SK-N-SH (cell line): ENCODE results near the gene PTPRS. TPM values are rescaled to one million over a fixed set of nuclear protein-coding genes. Genes with fewer than 3 reads are reported as not detected.

Experiments
- CTCF ChIA-PET: fragments of 300-600, 350-600 bp; formaldehyde crosslinking; extraction: SDS; loops from one replicate; lab custom pipeline; 2021; lab: Yijun Ruan, JAX
- POLR2A ChIA-PET: fragments of 350-600 bp; sonication (Branson Sonifier 250); formaldehyde crosslinking; extraction: SDS; loops from one replicate; lab custom pipeline; 2020; ENCODE audit warnings: antibody characterized with exemption, inconsistent platforms; lab: Yijun Ruan, JAX
- DNase-seq: peaks from one replicate; pipeline ENCODE4 v3.0.0; 2012
- H2AFZ ChIP-seq: fragments of 200-600 bp; sonication (generic); 2 replicates; pipeline ENCODE4 v1.8.1; 2016; ENCODE audit warnings: antibody characterized with exemption, mild to moderate bottlenecking, low read depth
- H3F3A ChIP-seq: fragments of 200-600 bp; sonication (generic); replicated peaks from 2 replicates; pipeline ENCODE3; 2016; ENCODE audit warnings: antibody characterized with exemption, mild to moderate bottlenecking; ENCODE audit not compliant: insufficient read depth
- H3K27ac ChIP-seq, 2 experiments: fragments of 200-500 bp in 1 of 2; fragments of 200-600 bp in 1 of 2; sonication (Bioruptor generic) in 1 of 2; sonication (generic), shearing (Covaris generic) in 1 of 2; 2 replicates each; pipeline versions ENCODE4 v1.5.1 to v1.6.1; 2014 to 2016; ENCODE audit warnings: low read depth in 2 of 2, inconsistent platforms in 1 of 2, low read length in 1 of 2, mild to moderate bottlenecking in 1 of 2, mixed read lengths in 1 of 2
- H3K27me3 ChIP-seq: fragments of 200-600 bp; sonication (generic), shearing (Covaris generic); 2 replicates; pipeline ENCODE4 v1.6.1; 2016; ENCODE audit warnings: mixed run types; ENCODE audit not compliant: insufficient read depth
- H3K36me3 ChIP-seq, 2 experiments: fragments of 200-500 bp in 1 of 2; fragments of 200-600 bp in 1 of 2; sonication (Bioruptor generic) in 1 of 2; sonication (generic) in 1 of 2; replicated peaks in 1 of 2; 2 replicates each; pipeline versions ENCODE3 to v1.5.1; 2014 to 2016; ENCODE audit warnings: low read length in 1 of 2, mild to moderate bottlenecking in 1 of 2; ENCODE audit not compliant: insufficient read depth in 2 of 2, control insufficient read depth in 1 of 2
- H3K4me1 ChIP-seq, 2 experiments: fragments of 200-500 bp in 1 of 2; fragments of 200-600 bp in 1 of 2; sonication (Bioruptor generic) in 1 of 2; sonication (generic), shearing (Covaris generic) in 1 of 2; 2 replicates each; pipeline versions ENCODE4 v1.5.1 to v1.6.1; 2014 to 2016; ENCODE audit warnings: low read depth in 1 of 2, low read length in 1 of 2, mixed run types in 1 of 2; ENCODE audit not compliant: insufficient read depth in 2 of 2, control insufficient read depth in 1 of 2
- H3K4me2 ChIP-seq: fragments of 200-600 bp; sonication (generic), shearing (Covaris generic); 2 replicates; pipeline ENCODE4 v1.6.1; 2017; ENCODE audit warnings: mixed run types
- H3K4me3 ChIP-seq, 2 experiments: fragments of 200-500 bp in 1 of 2; fragments of 200-600 bp in 1 of 2; sonication (Bioruptor generic) in 1 of 2; sonication (generic), shearing (Covaris generic) in 1 of 2; 2 replicates each; pipeline versions ENCODE4 v1.5.1 to v1.8.1; 2014 to 2016; ENCODE audit warnings: low read depth in 2 of 2, inconsistent platforms in 1 of 2, low read length in 1 of 2, mild to moderate bottlenecking in 1 of 2, mixed read lengths in 1 of 2, moderate library complexity in 1 of 2
- H3K79me2 ChIP-seq: fragments of 200-600 bp; sonication (generic); 2 replicates; pipeline ENCODE4 v1.8.1; 2017; ENCODE audit warnings: mild to moderate bottlenecking; ENCODE audit not compliant: insufficient read depth
- H3K9ac ChIP-seq: fragments of 200-600 bp; sonication (generic); 2 replicates; pipeline ENCODE4 v1.6.1; 2017; ENCODE audit warnings: mixed run types
- H3K9me2 ChIP-seq: fragments of 200-600 bp; sonication (generic); 2 replicates; pipeline ENCODE4 v1.6.1; 2017; ENCODE audit warnings: mixed run types
- H3K9me3 ChIP-seq: fragments of 200-600 bp; sonication (generic); 2 replicates; pipeline ENCODE4 v1.6.1; 2017; ENCODE audit warnings: mixed run types, mild to moderate bottlenecking, moderate library complexity
- H4K20me1 ChIP-seq: fragments of 200-600 bp; sonication (generic); 2 replicates; pipeline ENCODE4 v1.6.1; 2017; ENCODE audit warnings: mild to moderate bottlenecking, mixed run types; ENCODE audit not compliant: insufficient read depth
- ELF1 ChIP-seq: IDR thresholded peaks from 2 replicates; pipeline ENCODE4 v1.4.0; 2012
- EZH2phosphoT487 ChIP-seq: fragments of 200-600 bp; sonication (generic); IDR thresholded peaks from 2 replicates; pipeline ENCODE4 v1.6.1; 2017; ENCODE audit warnings: low read depth, mixed run types, mild to moderate bottlenecking, antibody characterized with exemption, moderate library complexity, borderline replicate concordance
- FOXJ3 ChIP-seq: sonication (generic); formaldehyde crosslinking; IDR thresholded peaks from 2 replicates; pipeline ENCODE4 v1.5.1; 2020; ENCODE audit warnings: mild to moderate bottlenecking, missing genetic modification reagents
- FOXM1 ChIP-seq: IDR thresholded peaks from 2 replicates; pipeline ENCODE4 v1.4.0; 2012; ENCODE audit warnings: low read depth, mild to moderate bottlenecking
- GABPA ChIP-seq: IDR thresholded peaks from 2 replicates; pipeline ENCODE4 v1.4.0; 2012; ENCODE audit warnings: low read depth, mild to moderate bottlenecking
- GATA2 ChIP-seq: sonication (generic); formaldehyde crosslinking; IDR thresholded peaks from 2 replicates; pipeline ENCODE4 v1.5.0; 2020; ENCODE audit warnings: mild to moderate bottlenecking, missing genetic modification reagents
- NFIC ChIP-seq: IDR thresholded peaks from 2 replicates; pipeline ENCODE4 v1.4.0; 2012; ENCODE audit warnings: borderline replicate concordance
- PBX3 ChIP-seq: IDR thresholded peaks from 2 replicates; pipeline ENCODE4; 2012
- RAD21 ChIP-seq: IDR thresholded peaks from 2 replicates; pipeline ENCODE4 v1.6.1; 2012; ENCODE audit warnings: mild to moderate bottlenecking, low read length
- RCOR1 ChIP-seq: fragments of 150-350 bp; IDR thresholded peaks from 2 replicates; pipeline ENCODE4 v1.6.1; 2017; ENCODE audit warnings: antibody characterized with exemption, low read length
- RFX5 ChIP-seq: IDR thresholded peaks from 2 replicates; pipeline ENCODE4 v1.6.1; 2012; ENCODE audit warnings: mild to moderate bottlenecking, improper control_type of control experiment, low read length
- SMC3 ChIP-seq: IDR thresholded peaks from 2 replicates; pipeline ENCODE4 v1.6.1; 2012; ENCODE audit warnings: low read depth, low read length, improper control_type of control experiment
- TCF12 ChIP-seq: IDR thresholded peaks from 2 replicates; pipeline ENCODE4 v1.4.0; 2012
- YY1 ChIP-seq: IDR thresholded peaks from 2 replicates; pipeline ENCODE4 v1.4.0; 2012; ENCODE audit warnings: low read depth, mild to moderate bottlenecking
- WGBS: methylation state at CpG from one replicate; pipeline ENCODE4 v1.1.6; 2017; ENCODE audit warnings: low lambda C conversion rate; 5-methylcytosine and 5-hydroxymethylcytosine counted together
- polyA plus RNA-seq, 3 experiments: library from polyadenylated mRNA; depleted of rRNA; stranded (reverse); fragments of >200 nt; gene quantifications; 2 replicates each; pipeline ENCODE4 v1.2.3, GENCODE V29; 2012
- TF ChIP-seq, protein P1 (sequence below): fragments of 200-600 bp; sonication (generic); IDR thresholded peaks from 2 replicates; pipeline ENCODE4 v1.6.1; 2017; ENCODE audit warnings: antibody characterized with exemption, mild to moderate bottlenecking, moderate library complexity
- TF ChIP-seq, protein P2 (sequence below): IDR thresholded peaks from 2 replicates; pipeline ENCODE4 v1.4.0; 2012; ENCODE audit warnings: low read depth, borderline replicate concordance
- TF ChIP-seq, protein P3 (sequence below): IDR thresholded peaks from 2 replicates; pipeline ENCODE4 v1.4.0; 2012; ENCODE audit warnings: low read depth
- TF ChIP-seq, protein P4 (sequence below): fragments of 150-350 bp; IDR thresholded peaks from 2 replicates; pipeline ENCODE4 v1.6.1; 2017; ENCODE audit warnings: antibody characterized with exemption, low read length, low read depth, borderline replicate concordance

PTPRS gene
- polyA plus RNA-seq, 1 of the 3 experiments (the other 2 are of a cell fraction) = 91.0 TPM

DNA sequence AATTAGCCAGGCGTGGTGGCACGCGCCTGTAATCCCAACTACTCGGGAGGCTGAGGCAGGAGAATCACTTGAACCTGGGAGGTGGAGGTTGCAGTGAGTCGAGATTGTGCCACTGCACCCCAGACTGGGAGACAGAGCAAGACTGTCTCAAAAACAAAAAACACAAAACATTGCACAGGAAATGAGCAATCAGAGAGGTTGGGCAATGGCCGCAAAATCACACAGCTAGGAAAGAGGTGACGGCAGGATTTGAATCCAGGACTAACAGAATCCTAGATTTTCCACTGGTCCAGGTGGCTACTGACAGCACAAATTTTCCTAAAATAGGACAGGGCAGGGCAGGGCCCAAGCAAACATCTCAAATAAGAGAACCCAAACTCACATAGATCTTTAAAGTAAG is 23.3 kb downstream of the PTPRS start:
- 93% methylated on average over 7 of the region's 7 CpGs for WGBS

GRCh38 chr19:5316138-5316537 is 24.5 kb downstream of the PTPRS start:
- Histone ChIP-seq H2AFZ (no peak overlapping the region), H3K27me3 (no peaks in the 10 kb centered on the region), H3K9me2 (no peaks in the 10 kb centered on the region), H4K20me1 (peaks cover 23% of the 10 kb centered on the region; the same call in 1 of the 2 replicates), H3K9ac (no peak overlapping the region), H3K4me3 (no peak overlapping the region), H3K9me3 (no peaks in the 10 kb centered on the region), H3K79me2 (no peaks in the 10 kb centered on the region), H3F3A (no peaks in the 10 kb centered on the region), H3K4me1 (peaks cover 0 to 4% of the 10 kb centered on the region in 2 experiments; a peak in 1 of 4 replicates), H3K27ac (no peak overlapping the region), H3K4me2 (no peak overlapping the region), H3K36me3 (no peaks in the 10 kb centered on the region)
- TF ChIP-seq RFX5 (no peak), PBX3 (no peak), NFIC (no peak), SMC3 (no peak)
- TF ChIP-seq, protein P1, sequence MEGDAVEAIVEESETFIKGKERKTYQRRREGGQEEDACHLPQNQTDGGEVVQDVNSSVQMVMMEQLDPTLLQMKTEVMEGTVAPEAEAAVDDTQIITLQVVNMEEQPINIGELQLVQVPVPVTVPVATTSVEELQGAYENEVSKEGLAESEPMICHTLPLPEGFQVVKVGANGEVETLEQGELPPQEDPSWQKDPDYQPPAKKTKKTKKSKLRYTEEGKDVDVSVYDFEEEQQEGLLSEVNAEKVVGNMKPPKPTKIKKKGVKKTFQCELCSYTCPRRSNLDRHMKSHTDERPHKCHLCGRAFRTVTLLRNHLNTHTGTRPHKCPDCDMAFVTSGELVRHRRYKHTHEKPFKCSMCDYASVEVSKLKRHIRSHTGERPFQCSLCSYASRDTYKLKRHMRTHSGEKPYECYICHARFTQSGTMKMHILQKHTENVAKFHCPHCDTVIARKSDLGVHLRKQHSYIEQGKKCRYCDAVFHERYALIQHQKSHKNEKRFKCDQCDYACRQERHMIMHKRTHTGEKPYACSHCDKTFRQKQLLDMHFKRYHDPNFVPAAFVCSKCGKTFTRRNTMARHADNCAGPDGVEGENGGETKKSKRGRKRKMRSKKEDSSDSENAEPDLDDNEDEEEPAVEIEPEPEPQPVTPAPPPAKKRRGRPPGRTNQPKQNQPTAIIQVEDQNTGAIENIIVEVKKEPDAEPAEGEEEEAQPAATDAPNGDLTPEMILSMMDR = no peak
- WGBS = 94% methylated on average over 9 of the region's 9 CpGs
- POLR2A ChIA-PET = no interaction called here
- CTCF ChIA-PET = interaction anchor here (1.0 to 1.2 kb wide), 4 partner anchors 13 to 268 kb away, joined by 3 to 5 read pairs (median 3); no protein-coding TSS in a partner anchor
- DNase-seq = no peak

More for the DNA sequence above, 23.3 kb downstream of the PTPRS start:
- Histone ChIP-seq H3K27ac (no peak overlapping the region), H3F3A (no peaks in the 10 kb centered on the region), H3K9me2 (no peaks in the 10 kb centered on the region), H3K4me1 (peaks cover 0 to 4% of the 10 kb centered on the region in 2 experiments; a peak in 1 of 4 replicates), H4K20me1 (peaks cover 32% of the 10 kb centered on the region; the same call in 1 of the 2 replicates), H3K9me3 (no peaks in the 10 kb centered on the region), H2AFZ (no peak overlapping the region), H3K27me3 (no peaks in the 10 kb centered on the region), H3K4me3 (no peak overlapping the region), H3K36me3 (no peaks in the 10 kb centered on the region), H3K4me2 (no peak overlapping the region), H3K79me2 (no peaks in the 10 kb centered on the region), H3K9ac (no peak overlapping the region)
- CTCF ChIA-PET = interaction anchor here (1.1 kb wide), 1 partner anchor 10 kb away, joined by 4 read pairs; no protein-coding TSS in a partner anchor
- DNase-seq = no peak
- TF ChIP-seq, protein P2, sequence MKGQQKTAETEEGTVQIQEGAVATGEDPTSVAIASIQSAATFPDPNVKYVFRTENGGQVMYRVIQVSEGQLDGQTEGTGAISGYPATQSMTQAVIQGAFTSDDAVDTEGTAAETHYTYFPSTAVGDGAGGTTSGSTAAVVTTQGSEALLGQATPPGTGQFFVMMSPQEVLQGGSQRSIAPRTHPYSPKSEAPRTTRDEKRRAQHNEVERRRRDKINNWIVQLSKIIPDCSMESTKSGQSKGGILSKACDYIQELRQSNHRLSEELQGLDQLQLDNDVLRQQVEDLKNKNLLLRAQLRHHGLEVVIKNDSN = no peak
- TF ChIP-seq, protein P3, sequence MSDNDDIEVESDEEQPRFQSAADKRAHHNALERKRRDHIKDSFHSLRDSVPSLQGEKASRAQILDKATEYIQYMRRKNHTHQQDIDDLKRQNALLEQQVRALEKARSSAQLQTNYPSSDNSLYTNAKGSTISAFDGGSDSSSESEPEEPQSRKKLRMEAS = no peak
- no peak for TF ChIP-seq RCOR1
- no peak for TF ChIP-seq FOXM1
- no peak for TF ChIP-seq ELF1
- no peak for TF ChIP-seq FOXJ3 (CRISPR knock-in tag)
- no peak for TF ChIP-seq RAD21
- no peak for TF ChIP-seq YY1
- TF ChIP-seq, protein P4, sequence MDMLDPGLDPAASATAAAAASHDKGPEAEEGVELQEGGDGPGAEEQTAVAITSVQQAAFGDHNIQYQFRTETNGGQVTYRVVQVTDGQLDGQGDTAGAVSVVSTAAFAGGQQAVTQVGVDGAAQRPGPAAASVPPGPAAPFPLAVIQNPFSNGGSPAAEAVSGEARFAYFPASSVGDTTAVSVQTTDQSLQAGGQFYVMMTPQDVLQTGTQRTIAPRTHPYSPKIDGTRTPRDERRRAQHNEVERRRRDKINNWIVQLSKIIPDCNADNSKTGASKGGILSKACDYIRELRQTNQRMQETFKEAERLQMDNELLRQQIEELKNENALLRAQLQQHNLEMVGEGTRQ = no peak
- no peak for TF ChIP-seq EZH2phosphoT487
- no peak for TF ChIP-seq GATA2
- no peak for TF ChIP-seq TCF12
- TF ChIP-seq GABPA = no peak
- no peak for TF ChIP-seq RFX5
- POLR2A ChIA-PET = no interaction called here
